Activated CD4-positive, alpha-beta T cell treated with anti-CD3 and anti-CD28 coated beads, Interleukin-2, amount 50 U/mL, for 16 hours (primary cell): ENCODE data around the gene RPS28.
"Not testable (repeated sequence)": the region's sequence is repeated elsewhere in the genome, so short reads cannot be mapped to it uniquely, and the experiment has no call there.

Experiments used
- DNase-seq: peaks from one replicate; pipeline ENCODE4 v3.0.0-alpha.2; 2020

RPS28 gene

GRCh38 chr19:8342684-8343482 lies 21.6 kb downstream of the RPS28 start, which contains the start of gene KANK3:
KANK3 (minus strand) TSS chr19:8343262; CDS start chr19:8337828, 5,434 bp downstream.
- peak; percentile 94 for DNase-seq

- no peak for DNase-seq
These were observed 22.2 kb downstream of the RPS28 start for GRCh38 chr19:8343483-8343844.

GRCh38 chr19:8349629-8350372 lies 28.5 kb downstream of the RPS28 start:
- DNase-seq: not testable (repeated sequence)

GRCh38 chr19:8352134-8352827 lies 31.0 kb downstream of the RPS28 start:
- DNase-seq: no peak

GRCh38 chr19:8352845-8353244 lies 31.5 kb downstream of the RPS28 start:
- DNase-seq: not testable (repeated sequence)

- no peak for DNase-seq
These were observed 34.5 kb downstream of the RPS28 start for GRCh38 chr19:8355631-8356402.

- DNase-seq: no peak
These were observed 35.8 kb downstream of the RPS28 start for GRCh38 chr19:8357007-8357521.

- DNase-seq: no peak
These were observed 37.7 kb downstream of the RPS28 start for GRCh38 chr19:8358948-8359347.

- no peak for DNase-seq
These were observed 38.9 kb downstream of the RPS28 start for GRCh38 chr19:8360196-8360595.

GRCh38 chr19:8361921-8362793 lies 40.9 kb downstream of the RPS28 start:
- DNase-seq: peak; percentile 11

GRCh38 chr19:8363803-8364771 lies 42.8 kb downstream of the RPS28 start, which contains the start of gene ANGPTL4:
ANGPTL4 (plus strand) TSS chr19:8364155; CDS start chr19:8364322, 167 bp downstream.
- DNase-seq: peak; percentile 53

GRCh38 chr19:8366121-8366581 lies 44.9 kb downstream of the RPS28 start:
- no peak for DNase-seq

- DNase-seq: no peak
These were observed 45.6 kb downstream of the RPS28 start for GRCh38 chr19:8366961-8367326.

- DNase-seq: no peak
These were observed 46.2 kb downstream of the RPS28 start for GRCh38 chr19:8367327-8368001.

GRCh38 chr19:8370176-8371010 lies 49.1 kb downstream of the RPS28 start:
- DNase-seq: no peak

GRCh38 chr19:8371011-8371804 lies 49.9 kb downstream of the RPS28 start:
- no peak for DNase-seq
